ENCODE results near the gene SPECC1. TPM values are rescaled to one million over a fixed set of nuclear protein-coding genes. Genes with fewer than 3 reads are reported as not detected.

The SPECC1 gene
- total RNA-seq, 6 experiments from 2014 or later, result 19.2 to 33.7 (median 29.4) TPM

- no peak overlapping the region for H3K4me3 Mint-ChIP-seq
- H3K27me3 Mint-ChIP-seq (ENCODE audit: insufficient read depth), result peaks cover 15% of the 10 kb centered on the region
- no peaks in the 10 kb centered on the region for H3K9me3 Mint-ChIP-seq
Measured at GRCh38 chr17:20039037-20039436, 29.9 kb downstream of the SPECC1 start.

GRCh38 chr17:20040216-20040615 lies 31.1 kb downstream of the SPECC1 start:
- Mint-ChIP-seq H3K27ac (no peak overlapping the region), H3K36me3 (ENCODE audit: low read depth) (no peaks in the 10 kb centered on the region), H3K4me1 (ENCODE audit: low read depth) (no peaks in the 10 kb centered on the region), H3K27me3 (ENCODE audit: insufficient read depth) (peaks cover 17% of the 10 kb centered on the region), H3K9me3 (no peaks in the 10 kb centered on the region), H3K4me3 (no peak overlapping the region)
- TF ChIP-seq CTCF (IDR thresholded peaks at IDR 0.05), result no peak
- DNase-seq, result no peak

More at GRCh38 chr17:20039037-20039436, 29.9 kb downstream of the SPECC1 start:
- TF ChIP-seq CTCF (IDR thresholded peaks at IDR 0.05), result no peak
- Mint-ChIP-seq H3K36me3 (ENCODE audit: low read depth) (no peaks in the 10 kb centered on the region), H3K27ac (no peak overlapping the region), H3K4me1 (ENCODE audit: low read depth) (no peaks in the 10 kb centered on the region)
- no peak for DNase-seq

- Mint-ChIP-seq H3K36me3 (ENCODE audit: low read depth) (no peaks in the 10 kb centered on the region), H3K4me3 (no peak overlapping the region)
- TF ChIP-seq CTCF (IDR thresholded peaks at IDR 0.05), result no peak
Measured at GRCh38 chr17:20043021-20043420, 33.9 kb downstream of the SPECC1 start.

GRCh38 chr17:20045476-20045875 lies 36.3 kb downstream of the SPECC1 start:
- no peaks in the 10 kb centered on the region for H3K4me1 Mint-ChIP-seq (ENCODE audit: low read depth)
- no peaks in the 10 kb centered on the region for H3K9me3 Mint-ChIP-seq
- H3K27ac Mint-ChIP-seq, result no peak overlapping the region
- H3K36me3 Mint-ChIP-seq (ENCODE audit: low read depth), result no peaks in the 10 kb centered on the region
- TF ChIP-seq CTCF (IDR thresholded peaks at IDR 0.05), result no peak
- no peak overlapping the region for H3K4me3 Mint-ChIP-seq
- peaks cover 21% of the 10 kb centered on the region for H3K27me3 Mint-ChIP-seq (ENCODE audit: insufficient read depth)
- no peak for DNase-seq

More at GRCh38 chr17:20043021-20043420, 33.9 kb downstream of the SPECC1 start:
- H3K27ac Mint-ChIP-seq, result no peak overlapping the region
- no peaks in the 10 kb centered on the region for H3K9me3 Mint-ChIP-seq
- H3K27me3 Mint-ChIP-seq (ENCODE audit: insufficient read depth), result peaks cover 24% of the 10 kb centered on the region
- DNase-seq, result no peak
- no peaks in the 10 kb centered on the region for H3K4me1 Mint-ChIP-seq (ENCODE audit: low read depth)

- H3K4me3 Mint-ChIP-seq, result no peak overlapping the region
- no peak for DNase-seq
- no peaks in the 10 kb centered on the region for H3K4me1 Mint-ChIP-seq (ENCODE audit: low read depth)
Measured at GRCh38 chr17:20046629-20047028, 37.5 kb downstream of the SPECC1 start.

More at GRCh38 chr17:20046629-20047028, 37.5 kb downstream of the SPECC1 start:
- Mint-ChIP-seq H3K27ac (no peak overlapping the region), H3K36me3 (ENCODE audit: low read depth) (no peaks in the 10 kb centered on the region), H3K9me3 (no peaks in the 10 kb centered on the region), H3K27me3 (ENCODE audit: insufficient read depth) (peaks cover 19% of the 10 kb centered on the region)
- TF ChIP-seq CTCF (IDR thresholded peaks at IDR 0.05), result no peak
